Colonic mucosa (tissue), 4 donors: ENCODE measurements around the gene FOXP1. TPM values are rescaled to one million over a fixed set of nuclear protein-coding genes. Genes with fewer than 3 reads are reported as not detected.

ENCODE experiments used
- DNase-seq: peaks from one replicate; pipeline ENCODE4 v3.0.0-alpha.2; 2020
- H3K27ac ChIP-seq: fragments of 200-600 bp; one replicate; pipeline ENCODE4 v1.8.0; 2021
- H3K27me3 ChIP-seq: fragments of 200-600 bp; one replicate; pipeline ENCODE4 v1.8.0; 2021
- H3K36me3 ChIP-seq: fragments of 200-600 bp; one replicate; pipeline ENCODE4 v1.8.0; 2021
- H3K4me1 ChIP-seq: fragments of 200-600 bp; one replicate; pipeline ENCODE4 v1.8.0; 2021; ENCODE audit warnings: mild to moderate bottlenecking
- H3K4me3 ChIP-seq: fragments of 200-600 bp; one replicate; pipeline ENCODE4 v1.8.0; 2021
- H3K9ac ChIP-seq, 2 donors: one replicate each; pipeline ENCODE4 v1.7.0; 2013; ENCODE audit warnings: control low read depth in 2 of 2, low read depth in 2 of 2, low read length in 2 of 2
- H3K9me3 ChIP-seq: fragments of 200-600 bp; one replicate; pipeline ENCODE4 v1.8.0; 2021
- CTCF ChIP-seq: fragments of 200-600 bp; IDR thresholded peaks from one replicate; pipeline ENCODE4 v1.8.0; 2022; ENCODE audit warnings: antibody characterized with exemption, mild to moderate bottlenecking
- intact Hi-C: fragments of 100-400 bp; cut with DNase I; formaldehyde crosslinking; loops from one replicate; pipeline ENCODE4 v1.14.1; 2022
- total RNA-seq, 2 donors: library from RNA; stranded (reverse); fragmentation: NEBNext Ultra II Directional in 1 of 2; extraction: Animal tissue kit (Norgen Biotek cat#: 25700) in 1 of 2; gene quantifications; one replicate each; pipeline ENCODE4 v1.2.1, GENCODE V29; 2021
- donor health status: healthy.
- donor health status: DM: no; HTN: no; CAD: no.
- donor health status: DM: no; HTN: no; CAD: no.

FOXP1 gene
- total RNA-seq, 2 donors from 2014 or later = 127 to 128 TPM

DNA sequence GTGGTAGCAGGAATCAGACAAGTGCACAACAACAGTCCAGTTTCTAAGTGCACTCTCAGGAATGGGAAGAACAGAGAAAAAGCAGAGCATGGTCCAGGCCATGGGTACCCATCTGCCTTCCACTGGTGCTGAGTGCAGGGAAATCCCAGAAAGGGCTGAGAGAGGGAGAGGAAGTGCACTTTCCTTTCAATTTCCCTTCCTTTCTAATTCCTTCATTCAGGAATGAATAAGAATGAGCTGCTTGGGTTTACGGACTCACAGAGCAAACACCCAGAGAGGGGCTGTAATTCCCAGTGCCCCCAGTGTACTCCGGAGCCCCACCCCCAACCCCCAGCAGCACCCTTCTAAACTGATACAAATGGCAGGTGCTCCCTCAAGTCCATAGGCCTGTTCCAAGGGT is 300.6 kb downstream of the FOXP1 start:
- H3K4me3 ChIP-seq = no peak overlapping the region
- no peak overlapping the region for H3K9ac ChIP-seq
- intact Hi-C loops = no loop called here
- no peaks in the 10 kb centered on the region for H3K4me1 ChIP-seq
- no peak overlapping the region for H3K27ac ChIP-seq
- H3K9me3 ChIP-seq = no peaks in the 10 kb centered on the region
- no peak for TF ChIP-seq CTCF
- H3K36me3 ChIP-seq = no peaks in the 10 kb centered on the region
- H3K27me3 ChIP-seq = no peaks in the 10 kb centered on the region
- no peak for DNase-seq

- Histone ChIP-seq H3K27me3 (no peaks in the 10 kb centered on the region), H3K27ac (no peak overlapping the region), H3K4me3 (no peak overlapping the region), H3K9me3 (no peaks in the 10 kb centered on the region), H3K36me3 (no peaks in the 10 kb centered on the region), H3K9ac (no peak overlapping the region), H3K4me1 (no peaks in the 10 kb centered on the region)
- no peak for TF ChIP-seq CTCF
- DNase-seq = no peak
- intact Hi-C loops = no loop called here
These were observed 302.2 kb downstream of the FOXP1 start for GRCh38 chr3:71281280-71281679.

DNA sequence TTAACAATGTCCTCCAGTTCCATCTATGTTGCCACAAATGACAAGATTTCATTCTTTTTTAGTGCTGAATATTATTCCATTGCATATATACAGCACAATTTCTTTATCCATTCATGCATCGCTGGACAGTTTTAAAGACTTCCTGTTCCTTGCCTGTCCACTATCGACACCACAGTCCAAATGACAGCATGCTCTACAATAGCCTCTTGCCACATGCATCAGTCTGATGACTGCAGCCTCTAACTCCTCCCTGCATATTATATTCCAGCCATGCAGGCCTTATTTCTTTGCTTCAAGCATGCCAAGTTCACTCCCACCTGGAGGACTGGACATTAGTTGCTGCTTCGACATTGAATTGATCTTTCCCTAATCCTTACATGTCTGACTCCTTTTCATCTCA is 306.2 kb downstream of the FOXP1 start:
- Histone ChIP-seq H3K27ac (no peak overlapping the region), H3K27me3 (no peaks in the 10 kb centered on the region), H3K36me3 (no peaks in the 10 kb centered on the region), H3K4me1 (no peaks in the 10 kb centered on the region), H3K9ac (no peak overlapping the region), H3K4me3 (no peak overlapping the region), H3K9me3 (no peaks in the 10 kb centered on the region)
- DNase-seq = no peak
- TF ChIP-seq CTCF = no peak
- intact Hi-C loops = no loop called here

- no peaks in the 10 kb centered on the region for H3K4me1 ChIP-seq
- H3K36me3 ChIP-seq = no peaks in the 10 kb centered on the region
- no peak for TF ChIP-seq CTCF
- H3K27ac ChIP-seq = no peak overlapping the region
- H3K9me3 ChIP-seq = no peaks in the 10 kb centered on the region
- DNase-seq = no peak
- H3K4me3 ChIP-seq = no peak overlapping the region
- H3K27me3 ChIP-seq = no peaks in the 10 kb centered on the region
- intact Hi-C loops = no loop called here
- no peak overlapping the region for H3K9ac ChIP-seq
These were observed 307.0 kb downstream of the FOXP1 start for GRCh38 chr3:71276531-71276930.

DNA sequence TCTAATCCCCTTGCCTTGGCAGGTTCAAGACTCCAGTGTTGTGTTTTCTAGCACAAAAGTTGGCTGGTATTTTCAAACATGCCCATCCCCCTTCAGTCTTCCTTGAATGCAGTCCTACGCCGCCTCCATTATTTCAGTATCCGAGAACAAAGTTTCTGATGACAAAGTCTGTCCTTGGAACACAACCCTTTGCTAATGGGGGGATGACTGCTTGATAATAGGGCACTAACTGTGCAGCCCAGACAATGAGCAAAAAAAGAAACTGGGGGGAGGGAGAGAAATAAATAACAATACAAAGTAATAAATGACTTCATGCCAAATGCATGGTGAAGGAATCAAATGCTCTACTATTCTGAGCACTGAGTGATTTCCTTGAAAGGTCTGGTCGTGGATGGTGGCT is 310.1 kb downstream of the FOXP1 start:
- Histone ChIP-seq H3K27ac (no peak overlapping the region), H3K36me3 (no peaks in the 10 kb centered on the region), H3K4me3 (no peak overlapping the region), H3K9ac (no peak overlapping the region), H3K27me3 (no peaks in the 10 kb centered on the region), H3K9me3 (no peaks in the 10 kb centered on the region), H3K4me1 (no peaks in the 10 kb centered on the region)
- no peak for TF ChIP-seq CTCF
- no peak for DNase-seq
- intact Hi-C loops = no loop called here

DNA sequence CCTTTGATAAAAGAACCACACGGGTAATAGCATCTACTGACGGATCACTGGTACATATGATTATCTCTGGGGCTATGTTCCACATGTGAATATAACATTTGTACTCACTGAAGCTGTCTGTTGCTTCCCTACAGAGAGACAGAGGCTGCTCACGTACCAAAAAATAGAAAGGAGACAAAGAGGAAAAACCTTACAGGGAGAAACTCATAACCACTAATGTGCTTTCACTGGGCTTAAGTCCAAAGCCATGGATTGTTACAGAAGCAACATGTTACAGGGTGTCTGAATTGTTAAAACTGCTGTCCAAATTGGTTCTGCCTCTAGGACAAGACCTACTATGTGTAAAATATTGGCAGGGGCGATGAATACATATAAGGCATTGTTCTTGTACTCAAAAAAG is 311.9 kb downstream of the FOXP1 start:
- Histone ChIP-seq H3K4me1 (no peaks in the 10 kb centered on the region), H3K9me3 (no peaks in the 10 kb centered on the region), H3K27me3 (no peaks in the 10 kb centered on the region), H3K36me3 (no peaks in the 10 kb centered on the region), H3K27ac (no peak overlapping the region), H3K4me3 (no peak overlapping the region), H3K9ac (no peak overlapping the region)
- TF ChIP-seq CTCF = no peak
- no peak for DNase-seq
- intact Hi-C loops = no loop called here
